ENCODE measurements around the gene CDC42SE1. TPM values are rescaled to one million over a fixed set of nuclear protein-coding genes. Genes with fewer than 3 reads are reported as not detected.

Gene CDC42SE1
- total and polyA plus RNA-seq, 7 donors, result 35.4 to 82.8 (median 48.7) TPM

- intact Hi-C loops (cut with DNase I), result no loop called here
- no peak for DNase-seq
- TF ChIP-seq CTCF (IDR thresholded peaks at IDR 0.05) (no peak), POLR2AphosphoS5 (IDR thresholded peaks at IDR 0.05) (no peak), POLR2A (IDR thresholded peaks at IDR 0.05) (no peak), EP300 (IDR thresholded peaks at IDR 0.05) (no peak)
- Histone ChIP-seq H3K4me3 (no peak overlapping the region), H3K36me3 (peaks cover 0 to 9% (median 0%) of the 10 kb centered on the region in 4 donors), H3K27me3 (no peaks in the 10 kb centered on the region), H3K4me1 (peaks cover 0 to 19% (median 15%) of the 10 kb centered on the region in 4 donors), H3K9me3 (no peaks in the 10 kb centered on the region), H3K27ac (peak overlapping the region; percentile 95 to 99 (median 97))
- WGBS, 2 donors, result 84 to 85% methylated on average over 5 of the region's 5 CpGs
Observed at GRCh38 chr1:151069103-151069486, 9.7 kb upstream of the CDC42SE1 start.

GRCh38 chr1:151067185-151067584 is 7.8 kb upstream of the CDC42SE1 start:
- no peak overlapping the region for H3K4me3 ChIP-seq
- DNase-seq, result peak; percentile 25
- H3K27me3 ChIP-seq, result no peaks in the 10 kb centered on the region
- intact Hi-C loops (cut with DNase I), result no loop called here
- peaks cover 0 to 21% (median 14%) of the 10 kb centered on the region in 4 donors for H3K4me1 ChIP-seq
- H3K27ac ChIP-seq, result no peak overlapping the region
- TF ChIP-seq POLR2AphosphoS5 (IDR thresholded peaks at IDR 0.05), result no peak
- TF ChIP-seq CTCF (IDR thresholded peaks at IDR 0.05), result no peak
- TF ChIP-seq POLR2A (IDR thresholded peaks at IDR 0.05), result no peak
- no peak for TF ChIP-seq EP300 (IDR thresholded peaks at IDR 0.05)
- WGBS, 2 donors, result 94% methylated on average over 4 of the region's 4 CpGs
- no peaks in the 10 kb centered on the region for H3K9me3 ChIP-seq
- no peaks in the 10 kb centered on the region for H3K36me3 ChIP-seq

- intact Hi-C loops (cut with DNase I), result no loop called here
Observed at GRCh38 chr1:151065089-151065645, 5.7 kb upstream of the CDC42SE1 start.

GRCh38 chr1:151062741-151063371 is 3.4 kb upstream of the CDC42SE1 start:
- Histone ChIP-seq H3K27me3 (no peaks in the 10 kb centered on the region), H3K9me3 (no peaks in the 10 kb centered on the region), H3K4me3 (no peak overlapping the region), H3K36me3 (no peaks in the 10 kb centered on the region), H3K4me1 (peaks cover 0 to 26% (median 14%) of the 10 kb centered on the region in 4 donors), H3K27ac (peak overlapping the region in 1 of 4 donors; percentile 41)
- TF ChIP-seq POLR2AphosphoS5 (IDR thresholded peaks at IDR 0.05) (no peak), POLR2A (IDR thresholded peaks at IDR 0.05) (no peak), CTCF (IDR thresholded peaks at IDR 0.05) (no peak), EP300 (IDR thresholded peaks at IDR 0.05) (no peak)
- peak; percentile 11 for DNase-seq
- intact Hi-C loops (cut with DNase I), result no loop called here
- WGBS, 2 donors, result 79 to 88% methylated on average over 3 of the region's 3 CpGs

More at GRCh38 chr1:151065089-151065645, 5.7 kb upstream of the CDC42SE1 start:
- no peaks in the 10 kb centered on the region for H3K36me3 ChIP-seq
- TF ChIP-seq POLR2AphosphoS5 (IDR thresholded peaks at IDR 0.05) (no peak), EP300 (IDR thresholded peaks at IDR 0.05) (no peak), CTCF (IDR thresholded peaks at IDR 0.05) (no peak), POLR2A (IDR thresholded peaks at IDR 0.05) (no peak)
- H3K9me3 ChIP-seq, result no peaks in the 10 kb centered on the region
- H3K27me3 ChIP-seq, result no peaks in the 10 kb centered on the region
- H3K4me1 ChIP-seq, result peaks cover 0 to 22% (median 12%) of the 10 kb centered on the region in 4 donors
- no peak overlapping the region for H3K4me3 ChIP-seq
- H3K27ac ChIP-seq, result no peak overlapping the region
- no peak for DNase-seq

Measured in sigmoid colon (tissue), 7 donors.